ENCODE results near the gene GGT1.
"Not testable (repeated sequence)": the region's sequence is repeated elsewhere in the genome, so short reads cannot be mapped to it uniquely, and the experiment has no call there.

DNA sequence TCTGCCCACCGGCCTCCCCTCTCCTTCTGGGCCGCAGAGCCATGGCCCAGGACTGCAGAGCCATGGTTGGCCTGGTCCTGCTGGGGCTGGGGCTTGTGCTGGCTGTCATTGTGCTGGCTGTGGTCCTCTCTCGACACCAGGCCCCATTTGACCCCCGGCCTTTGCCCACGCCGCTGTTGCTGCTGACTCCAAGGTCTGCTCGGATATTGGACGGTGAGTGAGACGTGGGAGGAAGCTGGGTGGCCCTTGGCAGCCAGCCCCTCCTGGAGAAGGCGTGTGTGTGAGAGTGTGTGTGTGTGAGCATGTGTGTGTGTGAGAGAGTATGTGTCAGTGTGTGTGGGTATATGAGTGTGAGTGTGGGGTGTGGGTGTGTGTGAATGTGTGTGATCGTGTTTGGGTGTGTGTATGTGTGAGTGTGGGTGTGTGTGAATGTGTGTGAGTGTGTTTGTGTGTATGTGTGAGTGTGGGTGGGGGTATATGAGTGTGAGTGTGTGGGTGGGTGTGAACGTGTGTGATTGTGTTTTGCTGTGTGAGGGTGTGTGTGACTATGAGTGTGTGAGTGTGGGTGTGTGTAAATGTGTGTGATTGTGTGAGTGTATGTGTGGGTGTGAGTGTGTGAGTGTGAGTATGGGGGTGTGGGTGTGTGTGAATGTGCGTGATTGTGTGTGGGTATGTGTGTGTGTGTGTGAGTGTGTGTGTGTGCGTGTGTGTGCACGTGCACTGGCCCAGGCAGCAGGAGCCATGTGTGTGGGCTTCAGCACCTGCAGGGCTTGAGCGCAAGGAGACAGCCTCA is 30.4 kb downstream of the GGT1 start:
- TF ChIP-seq POLR2A (IDR thresholded peaks at IDR 0.05; ENCODE audit: extremely low read depth, insufficient read length); MYC (IDR thresholded peaks at IDR 0.05; ENCODE audit: low read depth, low read length): not testable (repeated sequence)
- TF ChIP-seq, protein P1, sequence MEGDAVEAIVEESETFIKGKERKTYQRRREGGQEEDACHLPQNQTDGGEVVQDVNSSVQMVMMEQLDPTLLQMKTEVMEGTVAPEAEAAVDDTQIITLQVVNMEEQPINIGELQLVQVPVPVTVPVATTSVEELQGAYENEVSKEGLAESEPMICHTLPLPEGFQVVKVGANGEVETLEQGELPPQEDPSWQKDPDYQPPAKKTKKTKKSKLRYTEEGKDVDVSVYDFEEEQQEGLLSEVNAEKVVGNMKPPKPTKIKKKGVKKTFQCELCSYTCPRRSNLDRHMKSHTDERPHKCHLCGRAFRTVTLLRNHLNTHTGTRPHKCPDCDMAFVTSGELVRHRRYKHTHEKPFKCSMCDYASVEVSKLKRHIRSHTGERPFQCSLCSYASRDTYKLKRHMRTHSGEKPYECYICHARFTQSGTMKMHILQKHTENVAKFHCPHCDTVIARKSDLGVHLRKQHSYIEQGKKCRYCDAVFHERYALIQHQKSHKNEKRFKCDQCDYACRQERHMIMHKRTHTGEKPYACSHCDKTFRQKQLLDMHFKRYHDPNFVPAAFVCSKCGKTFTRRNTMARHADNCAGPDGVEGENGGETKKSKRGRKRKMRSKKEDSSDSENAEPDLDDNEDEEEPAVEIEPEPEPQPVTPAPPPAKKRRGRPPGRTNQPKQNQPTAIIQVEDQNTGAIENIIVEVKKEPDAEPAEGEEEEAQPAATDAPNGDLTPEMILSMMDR (IDR thresholded peaks at IDR 0.05; ENCODE audit: low read depth, low read length): not testable (repeated sequence)
- TF ChIP-seq, protein P2, sequence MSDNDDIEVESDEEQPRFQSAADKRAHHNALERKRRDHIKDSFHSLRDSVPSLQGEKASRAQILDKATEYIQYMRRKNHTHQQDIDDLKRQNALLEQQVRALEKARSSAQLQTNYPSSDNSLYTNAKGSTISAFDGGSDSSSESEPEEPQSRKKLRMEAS (IDR thresholded peaks at IDR 0.05; ENCODE audit: low read depth, low read length): not testable (repeated sequence)
